CD4-positive, alpha-beta T cell treated with Interleukin-15 for 4 hours (primary cell): ENCODE results near the gene POLR1D.

Source experiments
- DNase-seq: peaks from one replicate; pipeline ENCODE4 v3.0.0-alpha.2; 2020; ENCODE audit warnings: low spot score

POLR1D gene

GRCh38 chr13:27639186-27639585, 17.5 kb downstream of the POLR1D start:
- DNase-seq: no peak

GRCh38 chr13:27641711-27642502, 20.2 kb downstream of the POLR1D start:
- no peak for DNase-seq

GRCh38 chr13:27643334-27644132, 21.8 kb downstream of the POLR1D start:
- no peak for DNase-seq

DNA sequence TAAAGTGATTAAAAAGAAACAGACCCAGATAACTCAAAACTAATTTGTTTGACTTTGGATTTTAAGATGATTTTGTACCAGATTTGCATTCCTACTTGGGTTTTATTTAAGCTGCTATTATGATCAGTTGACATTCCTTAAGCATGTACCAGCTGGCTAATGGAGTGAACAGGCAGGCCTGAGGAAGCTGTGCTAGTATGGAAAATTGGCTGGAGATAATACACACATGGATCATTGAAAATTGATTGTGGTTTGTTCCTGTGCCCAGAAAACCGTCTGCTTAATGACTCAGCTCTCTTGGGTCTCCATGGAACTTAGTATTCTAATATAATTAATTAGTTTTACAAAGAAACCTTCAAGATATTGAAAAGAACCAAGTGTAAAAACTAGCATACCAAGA, 22.6 kb downstream of the POLR1D start:
- no peak for DNase-seq

GRCh38 chr13:27650312-27650711, 28.6 kb downstream of the POLR1D start:
- no peak for DNase-seq

DNA sequence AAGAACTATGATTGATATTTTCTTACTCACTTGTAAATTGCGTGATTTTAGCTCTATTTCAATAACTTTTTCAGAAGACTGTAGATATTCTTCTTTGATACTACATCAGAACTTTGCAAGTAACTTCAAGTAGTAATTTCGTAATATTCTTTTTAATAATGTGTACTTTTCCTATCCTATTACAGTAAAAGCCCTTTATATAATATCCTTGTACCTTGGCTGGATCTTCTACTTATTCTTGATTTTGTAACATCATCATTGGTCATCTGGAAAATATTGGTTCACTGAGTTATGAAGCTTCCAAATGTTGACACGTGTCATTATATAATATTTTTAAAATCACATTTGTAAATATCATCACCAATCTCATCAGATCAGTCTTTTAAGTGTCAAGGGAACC, 32.4 kb downstream of the POLR1D start:
- DNase-seq: no peak

DNA sequence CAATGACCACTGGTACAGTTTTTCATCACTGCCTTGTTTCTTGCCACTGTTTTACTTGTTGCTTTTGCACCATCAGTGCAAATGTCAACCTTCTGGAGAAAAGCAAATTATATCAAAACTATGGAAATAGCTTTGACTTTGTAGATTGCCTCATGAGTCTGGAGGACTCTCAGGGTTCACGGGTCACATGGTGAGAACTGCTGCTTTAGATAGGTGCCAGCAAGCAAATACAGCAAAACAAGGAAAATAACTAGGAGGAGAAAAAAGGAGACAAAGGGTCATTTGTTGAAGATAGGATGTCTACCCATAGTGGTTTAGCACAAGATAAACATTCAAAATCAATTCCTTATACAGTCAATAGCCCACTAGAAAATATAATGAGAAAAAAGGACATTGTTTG, 33.1 kb downstream of the POLR1D start:
- DNase-seq: no peak

- DNase-seq: no peak
Observed at GRCh38 chr13:27657724-27658123, 36.0 kb downstream of the POLR1D start.

- no peak for DNase-seq
Observed at GRCh38 chr13:27658546-27658945, 36.9 kb downstream of the POLR1D start.

DNA sequence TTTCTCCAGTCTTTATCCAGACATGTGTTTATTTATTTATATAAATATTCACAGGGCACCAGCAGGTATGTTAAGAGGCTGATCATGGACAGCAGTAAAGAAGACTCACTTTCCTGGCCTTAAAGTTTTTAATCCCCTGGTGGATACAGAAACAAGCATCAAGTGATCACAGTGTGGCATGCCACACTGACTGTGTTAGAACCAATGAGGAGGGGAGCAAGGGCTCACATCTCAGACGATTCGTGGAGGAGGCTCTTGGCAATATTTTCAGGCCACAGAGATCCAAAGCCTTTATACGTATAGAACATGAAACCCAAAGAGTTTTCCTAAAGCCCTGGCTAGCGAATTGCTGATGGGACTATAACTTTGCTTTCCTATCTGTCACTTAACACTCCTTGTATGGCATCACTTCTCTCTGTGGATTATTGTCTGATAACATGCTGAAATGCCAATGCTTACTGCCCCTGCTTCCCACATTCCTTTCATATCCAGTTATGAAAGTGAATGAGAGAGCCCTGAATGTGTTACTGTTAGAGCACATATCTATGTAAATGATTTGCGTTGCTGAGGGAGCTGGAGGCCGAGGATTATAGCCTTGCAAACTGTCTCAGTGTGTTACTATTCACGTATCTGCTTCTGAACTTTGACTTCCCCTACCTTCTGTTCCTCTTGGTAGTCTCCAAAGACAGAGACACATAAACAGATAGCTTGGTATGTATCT, 37.6 kb downstream of the POLR1D start:
- no peak for DNase-seq

- no peak for DNase-seq
Observed at GRCh38 chr13:27660511-27660910, 38.8 kb downstream of the POLR1D start.

GRCh38 chr13:27661017-27661416, 39.3 kb downstream of the POLR1D start:
- no peak for DNase-seq

- no peak for DNase-seq
Observed at GRCh38 chr13:27662738-27663470, 41.2 kb downstream of the POLR1D start.

- no peak for DNase-seq
Observed at GRCh38 chr13:27663947-27664346, 42.3 kb downstream of the POLR1D start.

GRCh38 chr13:27665333-27665732, 43.6 kb downstream of the POLR1D start:
- no peak for DNase-seq

DNA sequence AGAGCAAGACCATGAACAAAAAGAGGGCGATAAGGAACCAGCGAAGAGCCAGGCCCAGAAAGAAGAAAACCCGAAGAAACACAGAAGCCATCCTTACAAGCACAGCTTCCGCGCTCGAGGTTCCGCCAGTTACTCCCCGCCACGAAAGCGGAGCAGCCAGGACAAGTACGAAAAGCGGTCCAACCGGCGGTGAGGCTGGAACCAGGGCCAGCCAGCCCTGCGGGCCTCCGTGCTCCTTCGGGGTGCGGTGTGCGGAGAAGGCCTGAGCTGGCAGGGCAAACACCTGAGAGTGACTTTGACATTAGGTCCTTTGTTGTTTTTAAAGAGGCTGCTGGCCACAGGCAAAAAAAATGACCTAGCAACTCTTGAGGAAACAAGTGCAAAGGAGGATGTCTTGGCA, 44.1 kb downstream of the POLR1D start:
- DNase-seq: no peak

- no peak for DNase-seq
Observed at GRCh38 chr13:27666951-27667350, 45.3 kb downstream of the POLR1D start.

- no peak for DNase-seq
Observed at GRCh38 chr13:27667946-27668345, 46.3 kb downstream of the POLR1D start.

DNA sequence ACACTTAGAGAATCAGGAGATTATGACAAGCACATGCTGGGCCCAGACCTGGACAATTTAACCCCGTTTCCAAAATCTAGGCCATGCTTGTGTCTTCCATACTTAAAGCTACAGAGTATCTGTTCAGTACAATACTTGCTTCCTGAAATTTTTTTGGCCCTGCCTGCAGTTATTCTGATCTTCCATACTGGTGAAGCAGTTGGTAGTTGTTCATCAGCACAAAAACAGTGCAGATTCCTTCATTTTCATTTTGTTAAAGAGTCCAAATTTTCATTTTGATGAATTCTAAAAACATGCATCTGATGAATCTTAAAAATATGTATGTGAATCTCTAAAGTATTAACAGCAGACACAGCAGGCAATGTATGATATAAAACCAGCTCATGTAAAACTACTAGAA, 49.2 kb downstream of the POLR1D start:
- no peak for DNase-seq

GRCh38 chr13:27672025-27672424, 50.3 kb downstream of the POLR1D start:
- no peak for DNase-seq
